ENCODE results near the gene ZNF366.

The ZNF366 gene

GRCh38 chr5:72507231-72507906, at the start of gene ZNF366:
TSS of gene ZNF366 (minus strand) at chr5:72507410. CDS start at chr5:72461496, 45,914 bp downstream.
- no peak for DNase-seq

GRCh38 chr5:72556351-72557166, 49.3 kb upstream of the ZNF366 start:
- no peak for DNase-seq

- DNase-seq, result no peak
These were observed 48.7 kb upstream of the ZNF366 start for GRCh38 chr5:72555871-72556270.

GRCh38 chr5:72554897-72555296, 47.7 kb upstream of the ZNF366 start:
- no peak for DNase-seq

- peak; percentile 91 for DNase-seq
These were observed 44.9 kb upstream of the ZNF366 start for GRCh38 chr5:72552041-72552557.

GRCh38 chr5:72550595-72550994, 43.4 kb upstream of the ZNF366 start:
- no peak for DNase-seq

GRCh38 chr5:72543811-72544210, 36.6 kb upstream of the ZNF366 start:
- DNase-seq, result no peak

- no peak for DNase-seq
These were observed 36.2 kb upstream of the ZNF366 start for GRCh38 chr5:72543365-72543764.

GRCh38 chr5:72542695-72543094, 35.5 kb upstream of the ZNF366 start:
- no peak for DNase-seq

GRCh38 chr5:72541501-72542225, 34.5 kb upstream of the ZNF366 start:
- DNase-seq, result no peak

GRCh38 chr5:72540759-72541438, 33.7 kb upstream of the ZNF366 start:
- peak; percentile 27 for DNase-seq

GRCh38 chr5:72539726-72540125, 32.5 kb upstream of the ZNF366 start:
- DNase-seq, result no peak

GRCh38 chr5:72539038-72539437, 31.8 kb upstream of the ZNF366 start:
- DNase-seq, result no peak

GRCh38 chr5:72537166-72537565, 30.0 kb upstream of the ZNF366 start:
- DNase-seq, result no peak

GRCh38 chr5:72531496-72532190, 24.4 kb upstream of the ZNF366 start:
- DNase-seq, result no peak

GRCh38 chr5:72530196-72530595, 23.0 kb upstream of the ZNF366 start:
- no peak for DNase-seq

- no peak for DNase-seq
These were observed 22.2 kb upstream of the ZNF366 start for GRCh38 chr5:72529383-72529782.

- peak; percentile 79 for DNase-seq
These were observed 18.6 kb upstream of the ZNF366 start for GRCh38 chr5:72525816-72526215.

- DNase-seq, result peak; percentile 58
These were observed 16.9 kb upstream of the ZNF366 start for GRCh38 chr5:72523960-72524582.

- DNase-seq, result no peak
These were observed 15.4 kb upstream of the ZNF366 start for GRCh38 chr5:72522607-72523006.

GRCh38 chr5:72519111-72519510, 11.9 kb upstream of the ZNF366 start:
- no peak for DNase-seq

All from NCI-H226 (cell line).